Measurements from ENCODE around the gene PTPRCAP.

PTPRCAP gene

GRCh38 chr11:67464411-67465188, 27.1 kb upstream of the PTPRCAP start:
- DNase-seq, result peak; percentile 72

- DNase-seq, result no peak
Measured at GRCh38 chr11:67463680-67464410, 26.4 kb upstream of the PTPRCAP start.

- no peak for DNase-seq
Measured at GRCh38 chr11:67463186-67463585, 25.7 kb upstream of the PTPRCAP start.

GRCh38 chr11:67458266-67458665, 20.8 kb upstream of the PTPRCAP start:
- no peak for DNase-seq

GRCh38 chr11:67457453-67457852, 20.0 kb upstream of the PTPRCAP start:
- DNase-seq, result no peak

- no peak for DNase-seq
Measured at GRCh38 chr11:67456068-67456705, 18.7 kb upstream of the PTPRCAP start.

GRCh38 chr11:67455054-67455453, 17.6 kb upstream of the PTPRCAP start, which contains the start of gene CABP4:
CABP4 (plus strand) TSS chr11:67455354; CDS start chr11:67455424, 70 bp downstream.
- no peak for DNase-seq

GRCh38 chr11:67453816-67454732, 16.6 kb upstream of the PTPRCAP start:
- DNase-seq, result no peak

GRCh38 chr11:67452141-67452952, 14.9 kb upstream of the PTPRCAP start, which contains the start of gene GPR152:
GPR152 (minus strand) TSS chr11:67452729; CDS start chr11:67452724, 5 bp downstream.
- DNase-seq, result no peak

- no peak for DNase-seq
Measured at GRCh38 chr11:67451658-67451976, 14.1 kb upstream of the PTPRCAP start.

GRCh38 chr11:67450796-67451657, 13.5 kb upstream of the PTPRCAP start:
- no peak for DNase-seq

GRCh38 chr11:67449116-67449844, 11.8 kb upstream of the PTPRCAP start:
- no peak for DNase-seq

- no peak for DNase-seq
Measured at GRCh38 chr11:67448220-67448609, 10.7 kb upstream of the PTPRCAP start.

GRCh38 chr11:67445515-67445914, 8.0 kb upstream of the PTPRCAP start:
- no peak for DNase-seq

- DNase-seq, result no peak
Measured at GRCh38 chr11:67442504-67443404, 5.3 kb upstream of the PTPRCAP start.

GRCh38 chr11:67441731-67442351, 4.4 kb upstream of the PTPRCAP start:
- no peak for DNase-seq

- no peak for DNase-seq
Measured at GRCh38 chr11:67441098-67441563, 3.6 kb upstream of the PTPRCAP start.

Data from NCI-H345 (cell line).